Activated CD4-positive, alpha-beta T cell treated with anti-CD3 and anti-CD28 coated beads, Interleukin-2, amount 10 ng/mL, durations not matched to agents 24 days and 14 days (primary cell): Measurements from ENCODE around the gene ADAMTSL1. TPM values are rescaled to one million over a fixed set of nuclear protein-coding genes. Genes with fewer than 3 reads are reported as not detected.

Source experiments
- DNase-seq: peaks from one replicate; pipeline ENCODE4 v3.0.0; 2022
- H3K27ac Mint-ChIP-seq: one replicate; pipeline ENCODE4 v1.8.0; 2022; ENCODE audit warnings: mild to moderate bottlenecking, mixed read lengths
- H3K27me3 Mint-ChIP-seq: one replicate; pipeline ENCODE4 v1.8.0; 2022; ENCODE audit warnings: mixed read lengths
- H3K36me3 Mint-ChIP-seq: one replicate; pipeline ENCODE4 v1.8.0; 2022; ENCODE audit warnings: low read depth, mild to moderate bottlenecking, mixed read lengths
- H3K4me1 Mint-ChIP-seq: one replicate; pipeline ENCODE4 v1.8.0; 2021; ENCODE audit warnings: mixed read lengths
- H3K4me3 Mint-ChIP-seq: one replicate; pipeline ENCODE4 v1.8.0; 2022; ENCODE audit warnings: mild to moderate bottlenecking, moderate library complexity, mixed read lengths
- H3K9me3 Mint-ChIP-seq: one replicate; pipeline ENCODE4 v1.8.0; 2021; ENCODE audit warnings: mixed read lengths
- intact Hi-C: fragments of 100-400 bp; cut with micrococcal nuclease; formaldehyde crosslinking; loops from one replicate; pipeline ENCODE4 v1.15.1; 2023
- total RNA-seq: library from RNA; stranded (reverse); gene quantifications from 2 replicates; pipeline ENCODE4 v1.2.3, GENCODE V29; 2022

Gene ADAMTSL1
- total RNA-seq, 1 donor from 2014 or later, result not detected

DNA sequence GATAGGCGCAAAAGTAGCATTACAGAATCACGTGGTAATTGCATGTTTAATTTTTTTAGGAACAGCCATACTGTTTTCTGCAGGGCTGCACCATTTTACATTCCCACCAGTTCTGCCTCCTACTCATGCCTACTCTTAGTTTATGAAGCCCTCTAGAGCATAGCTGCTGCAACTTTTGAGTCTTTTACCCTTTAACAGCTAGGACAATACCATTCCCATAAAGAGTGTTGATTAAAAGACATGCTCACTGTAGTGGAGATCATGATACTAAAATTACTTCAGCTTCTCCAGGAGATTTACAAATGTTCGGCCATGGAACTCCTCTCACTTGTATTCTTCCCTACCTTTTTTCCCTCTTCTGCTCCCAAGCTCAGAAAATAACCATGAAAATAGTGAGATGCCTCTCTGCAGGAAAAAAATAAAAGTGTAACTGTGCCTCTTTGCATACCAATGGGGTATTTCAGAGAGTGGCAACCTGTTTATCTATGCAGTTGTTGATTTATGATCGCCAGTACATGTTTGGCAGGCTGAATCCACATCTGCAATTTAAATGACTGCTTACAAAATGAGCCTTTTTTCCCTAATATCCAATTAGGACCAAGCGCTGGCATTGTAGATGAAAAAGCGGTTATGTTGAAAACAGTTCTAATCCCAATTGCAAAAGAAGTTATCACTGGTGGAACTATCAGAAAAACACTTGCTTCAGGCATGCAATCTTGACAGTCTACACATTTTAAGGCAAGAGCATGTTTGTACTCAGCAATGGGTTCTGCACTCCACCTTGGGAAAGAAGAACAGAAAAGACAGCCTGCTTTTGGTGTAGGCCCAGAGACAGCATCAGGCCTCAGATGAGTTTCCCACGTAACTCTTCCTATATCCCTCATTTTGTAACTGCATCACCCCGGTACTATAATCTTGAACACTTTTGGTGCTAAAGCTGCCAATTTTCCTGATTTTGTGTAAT lies 131.1 kb downstream of the ADAMTSL1 start:
- Mint-ChIP-seq H3K27me3 (no peaks in the 10 kb centered on the region), H3K4me1 (no peaks in the 10 kb centered on the region), H3K4me3 (no peak overlapping the region), H3K9me3 (no peaks in the 10 kb centered on the region), H3K27ac (no peak overlapping the region), H3K36me3 (no peaks in the 10 kb centered on the region)
- DNase-seq, result no peak
- intact Hi-C loops, result no loop called here

DNA sequence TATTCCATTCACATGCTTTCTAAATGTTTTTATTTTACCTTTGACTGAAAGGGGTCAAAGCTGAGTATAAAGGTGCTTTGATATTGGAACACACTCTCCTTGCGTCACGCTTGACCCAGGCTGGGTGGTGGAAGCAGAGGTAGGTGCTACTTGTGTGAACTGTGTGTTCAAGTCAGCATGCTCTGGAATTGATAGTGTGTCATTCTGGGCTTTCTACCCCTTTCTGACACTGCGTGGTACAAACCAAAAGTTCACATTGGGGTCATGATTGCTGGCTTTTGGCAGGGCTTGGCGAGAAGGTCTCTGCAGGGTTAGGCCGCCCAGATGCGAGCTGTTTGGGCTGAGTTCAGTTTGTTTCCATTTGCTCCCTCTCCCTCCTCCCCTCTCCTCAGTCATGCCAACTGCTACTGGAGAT lies 131.8 kb downstream of the ADAMTSL1 start:
- DNase-seq, result no peak
- H3K27ac Mint-ChIP-seq, result no peak overlapping the region
- no peaks in the 10 kb centered on the region for H3K27me3 Mint-ChIP-seq
- no peaks in the 10 kb centered on the region for H3K4me1 Mint-ChIP-seq
- H3K9me3 Mint-ChIP-seq, result no peaks in the 10 kb centered on the region
- no peaks in the 10 kb centered on the region for H3K36me3 Mint-ChIP-seq
- intact Hi-C loops, result no loop called here
- no peak overlapping the region for H3K4me3 Mint-ChIP-seq

DNA sequence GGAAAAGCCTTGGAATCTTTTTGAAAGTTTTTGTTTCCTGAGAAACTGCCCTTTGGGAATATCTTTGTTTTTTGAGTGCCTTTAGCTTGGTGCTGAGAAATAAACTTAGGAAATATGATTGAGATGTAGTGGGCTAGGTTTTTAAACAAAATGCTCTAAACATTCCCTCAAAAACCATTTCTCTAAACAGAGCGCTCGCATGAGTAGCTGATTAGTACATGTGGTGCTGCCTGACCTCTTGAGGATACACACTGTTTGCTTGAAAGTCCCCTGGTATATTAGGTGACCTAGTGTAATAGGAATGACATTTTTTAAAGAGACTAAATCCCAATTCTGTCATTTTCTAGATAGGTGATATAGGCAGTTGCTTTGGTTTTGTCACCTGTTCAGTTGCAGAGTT lies 132.3 kb downstream of the ADAMTSL1 start:
- no peak overlapping the region for H3K27ac Mint-ChIP-seq
- H3K4me1 Mint-ChIP-seq, result no peaks in the 10 kb centered on the region
- intact Hi-C loops, result no loop called here
- H3K4me3 Mint-ChIP-seq, result no peak overlapping the region
- no peaks in the 10 kb centered on the region for H3K36me3 Mint-ChIP-seq
- H3K9me3 Mint-ChIP-seq, result no peaks in the 10 kb centered on the region
- no peak for DNase-seq
- H3K27me3 Mint-ChIP-seq, result no peaks in the 10 kb centered on the region

DNA sequence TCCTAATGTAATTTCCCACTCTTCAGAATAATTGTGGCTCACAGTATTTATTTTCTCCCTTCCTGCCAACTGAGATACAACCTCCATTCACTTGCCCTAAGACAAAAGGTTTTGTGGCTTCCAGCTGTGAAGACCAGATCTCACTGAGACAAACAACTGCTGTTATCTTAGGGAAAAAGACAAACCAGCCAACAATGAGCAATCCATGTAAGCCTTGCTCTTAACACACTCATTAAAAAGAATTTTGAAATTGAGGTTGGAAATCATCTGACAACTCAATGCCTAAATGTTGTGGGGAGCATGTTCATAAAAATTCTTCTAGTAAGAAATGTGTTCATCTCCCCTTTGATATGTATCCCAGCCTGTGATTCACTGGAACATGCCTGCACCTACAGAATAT lies 132.9 kb downstream of the ADAMTSL1 start:
- H3K4me3 Mint-ChIP-seq, result no peak overlapping the region
- no peaks in the 10 kb centered on the region for H3K4me1 Mint-ChIP-seq
- intact Hi-C loops, result no loop called here
- no peaks in the 10 kb centered on the region for H3K36me3 Mint-ChIP-seq
- H3K9me3 Mint-ChIP-seq, result no peaks in the 10 kb centered on the region
- no peak for DNase-seq
- no peak overlapping the region for H3K27ac Mint-ChIP-seq
- H3K27me3 Mint-ChIP-seq, result no peaks in the 10 kb centered on the region

DNA sequence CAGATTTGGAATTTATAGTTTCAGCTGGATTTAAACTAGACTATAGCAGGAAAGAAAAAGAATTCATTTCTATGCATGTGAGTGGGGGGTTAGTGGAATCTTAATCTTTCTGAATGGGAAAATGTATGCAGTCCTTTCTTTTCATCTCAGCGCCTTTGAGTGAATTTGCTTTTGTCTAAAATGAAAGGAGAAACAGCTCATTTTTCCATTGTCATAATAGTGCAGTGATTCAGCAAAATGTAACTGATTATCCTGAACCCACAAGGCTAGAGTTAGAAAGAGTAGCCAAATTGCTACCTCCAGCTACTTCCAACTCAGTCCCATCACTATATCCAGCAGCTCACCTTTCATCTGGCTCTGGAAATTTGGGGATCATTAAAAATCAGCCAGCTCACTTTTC lies 134.4 kb downstream of the ADAMTSL1 start:
- H3K27me3 Mint-ChIP-seq, result no peaks in the 10 kb centered on the region
- H3K4me3 Mint-ChIP-seq, result no peak overlapping the region
- intact Hi-C loops, result no loop called here
- no peak for DNase-seq
- no peaks in the 10 kb centered on the region for H3K36me3 Mint-ChIP-seq
- H3K9me3 Mint-ChIP-seq, result no peaks in the 10 kb centered on the region
- H3K27ac Mint-ChIP-seq, result no peak overlapping the region
- H3K4me1 Mint-ChIP-seq, result no peaks in the 10 kb centered on the region

DNA sequence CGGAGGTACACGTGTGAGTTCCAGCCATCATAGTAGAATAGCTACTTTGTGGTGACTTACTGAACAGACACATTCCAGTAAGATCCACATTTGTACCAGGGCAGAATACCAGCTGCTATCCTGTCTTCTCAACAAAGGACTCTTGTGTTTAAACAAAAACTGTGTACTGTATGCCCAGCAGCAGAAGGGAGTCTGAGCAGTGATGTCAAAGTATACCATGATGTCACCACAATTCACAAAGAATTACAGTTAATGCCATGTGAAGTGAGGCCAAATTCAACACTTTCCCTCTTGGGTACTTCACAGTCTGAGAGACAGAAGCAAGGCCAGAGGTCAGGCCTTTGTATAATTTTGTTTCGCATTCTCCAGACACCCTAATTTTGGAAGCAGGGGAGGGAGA lies 137.0 kb downstream of the ADAMTSL1 start:
- H3K27ac Mint-ChIP-seq, result no peak overlapping the region
- no peak for DNase-seq
- H3K27me3 Mint-ChIP-seq, result no peaks in the 10 kb centered on the region
- intact Hi-C loops, result no loop called here
- no peaks in the 10 kb centered on the region for H3K36me3 Mint-ChIP-seq
- H3K9me3 Mint-ChIP-seq, result no peaks in the 10 kb centered on the region
- H3K4me3 Mint-ChIP-seq, result no peak overlapping the region
- no peaks in the 10 kb centered on the region for H3K4me1 Mint-ChIP-seq

DNA sequence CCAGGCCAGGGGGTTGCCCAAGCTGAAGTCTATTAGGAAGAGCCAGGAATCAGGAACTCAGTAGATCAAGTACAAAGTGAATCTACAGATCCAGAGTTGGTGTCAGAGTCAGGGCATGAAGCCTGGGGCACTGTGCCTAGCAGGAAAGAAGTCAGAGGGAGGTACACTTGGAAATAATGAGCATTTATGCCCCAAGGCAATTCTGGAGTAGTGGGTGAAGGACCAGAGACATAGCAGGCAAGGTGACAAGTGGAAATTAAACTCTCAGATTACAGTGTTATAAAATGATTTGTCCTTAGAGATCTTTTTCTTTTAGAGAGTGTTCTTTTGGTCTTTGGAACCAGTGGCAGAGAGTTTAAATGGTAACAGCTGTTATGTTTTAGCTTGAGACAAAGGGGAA lies 138.0 kb downstream of the ADAMTSL1 start:
- no peaks in the 10 kb centered on the region for H3K9me3 Mint-ChIP-seq
- intact Hi-C loops, result no loop called here
- no peak overlapping the region for H3K27ac Mint-ChIP-seq
- H3K4me1 Mint-ChIP-seq, result no peaks in the 10 kb centered on the region
- H3K36me3 Mint-ChIP-seq, result no peaks in the 10 kb centered on the region
- no peaks in the 10 kb centered on the region for H3K27me3 Mint-ChIP-seq
- no peak for DNase-seq
- no peak overlapping the region for H3K4me3 Mint-ChIP-seq

DNA sequence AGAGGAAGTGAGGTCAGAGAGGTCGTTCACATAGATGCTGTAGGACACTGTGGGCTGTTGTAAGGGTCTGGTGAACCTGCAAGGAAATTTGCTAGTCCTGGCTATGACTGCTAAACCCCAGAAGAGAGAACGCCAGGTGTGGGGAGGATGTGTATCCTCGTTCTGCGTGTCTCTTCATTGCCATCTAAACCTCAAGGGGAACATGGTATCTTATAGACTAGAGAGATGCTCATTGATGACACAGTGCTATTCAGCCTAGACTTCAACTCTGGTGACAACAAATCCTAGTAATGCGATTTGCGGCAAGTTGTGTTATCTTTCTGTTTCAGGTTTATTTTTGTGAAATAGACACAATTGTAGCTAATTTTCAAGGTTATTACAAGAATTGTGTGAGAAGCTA lies 140.2 kb downstream of the ADAMTSL1 start:
- Mint-ChIP-seq H3K36me3 (no peaks in the 10 kb centered on the region), H3K4me3 (no peak overlapping the region), H3K27me3 (no peaks in the 10 kb centered on the region), H3K4me1 (no peaks in the 10 kb centered on the region), H3K27ac (no peak overlapping the region), H3K9me3 (no peaks in the 10 kb centered on the region)
- no peak for DNase-seq
- intact Hi-C loops, result no loop called here

DNA sequence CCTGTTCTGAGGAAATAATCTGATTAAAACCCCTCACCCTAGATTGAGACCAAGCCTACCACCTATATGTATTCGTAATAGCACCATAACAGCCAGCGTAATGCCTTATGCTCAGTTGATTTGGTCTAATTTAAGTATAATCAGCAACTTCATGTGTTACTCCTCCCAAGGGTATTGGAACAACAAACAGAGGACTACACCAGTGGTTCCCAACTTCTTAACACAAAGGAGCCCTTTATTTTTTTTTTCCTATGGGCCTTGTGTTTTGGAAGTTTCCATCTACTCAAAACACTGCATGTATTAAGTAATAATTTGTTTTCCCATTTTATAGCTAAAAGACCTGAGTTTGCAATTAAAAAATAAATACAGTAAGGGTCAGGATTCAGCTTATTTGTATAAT lies 140.7 kb downstream of the ADAMTSL1 start:
- no peaks in the 10 kb centered on the region for H3K36me3 Mint-ChIP-seq
- DNase-seq, result no peak
- intact Hi-C loops, result no loop called here
- H3K4me1 Mint-ChIP-seq, result no peaks in the 10 kb centered on the region
- H3K27ac Mint-ChIP-seq, result no peak overlapping the region
- H3K27me3 Mint-ChIP-seq, result no peaks in the 10 kb centered on the region
- H3K4me3 Mint-ChIP-seq, result no peak overlapping the region
- no peaks in the 10 kb centered on the region for H3K9me3 Mint-ChIP-seq

DNA sequence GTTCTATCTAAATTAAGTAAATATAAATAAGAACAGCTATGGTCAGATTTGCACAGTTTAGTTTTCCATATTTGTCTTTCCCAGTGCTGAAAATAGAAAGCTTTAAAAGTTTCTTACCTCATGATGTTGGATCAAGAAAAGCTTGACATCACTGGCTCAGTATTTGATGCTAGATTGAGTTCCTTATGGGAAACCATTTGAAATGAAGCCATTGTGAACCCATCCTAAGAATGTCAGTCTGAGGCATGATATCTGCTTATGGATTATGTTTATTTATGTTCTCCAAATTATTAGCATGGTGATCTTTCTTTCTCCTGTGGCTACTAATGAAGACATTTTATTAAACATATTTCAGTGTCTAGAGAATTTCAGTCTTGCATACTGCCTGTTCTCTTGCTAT lies 143.0 kb downstream of the ADAMTSL1 start:
- Mint-ChIP-seq H3K4me3 (no peak overlapping the region), H3K9me3 (no peaks in the 10 kb centered on the region), H3K36me3 (no peaks in the 10 kb centered on the region), H3K27ac (no peak overlapping the region), H3K27me3 (no peaks in the 10 kb centered on the region), H3K4me1 (no peaks in the 10 kb centered on the region)
- no peak for DNase-seq
- intact Hi-C loops, result no loop called here

DNA sequence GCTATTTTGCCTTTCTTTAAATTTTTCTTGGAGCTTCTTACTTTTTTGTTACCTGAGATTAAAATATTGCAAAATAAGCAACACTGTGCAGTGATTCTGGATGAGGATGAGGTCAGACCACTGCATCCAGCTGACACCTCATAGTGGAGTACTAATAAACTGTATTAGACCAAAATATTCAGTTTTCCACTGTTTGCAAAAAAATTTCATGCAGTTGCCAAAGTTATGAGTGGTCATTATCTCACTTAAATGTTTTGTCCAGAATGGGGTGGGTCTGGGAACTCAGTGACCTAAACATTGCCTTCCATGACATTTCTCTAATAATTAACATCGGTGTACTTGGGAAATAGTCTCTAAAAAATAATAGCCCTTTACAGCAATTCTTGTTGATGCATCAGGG lies 143.8 kb downstream of the ADAMTSL1 start:
- H3K9me3 Mint-ChIP-seq, result no peaks in the 10 kb centered on the region
- no peak for DNase-seq
- H3K4me1 Mint-ChIP-seq, result no peaks in the 10 kb centered on the region
- H3K27ac Mint-ChIP-seq, result no peak overlapping the region
- H3K36me3 Mint-ChIP-seq, result no peaks in the 10 kb centered on the region
- no peak overlapping the region for H3K4me3 Mint-ChIP-seq
- no peaks in the 10 kb centered on the region for H3K27me3 Mint-ChIP-seq
- intact Hi-C loops, result no loop called here

DNA sequence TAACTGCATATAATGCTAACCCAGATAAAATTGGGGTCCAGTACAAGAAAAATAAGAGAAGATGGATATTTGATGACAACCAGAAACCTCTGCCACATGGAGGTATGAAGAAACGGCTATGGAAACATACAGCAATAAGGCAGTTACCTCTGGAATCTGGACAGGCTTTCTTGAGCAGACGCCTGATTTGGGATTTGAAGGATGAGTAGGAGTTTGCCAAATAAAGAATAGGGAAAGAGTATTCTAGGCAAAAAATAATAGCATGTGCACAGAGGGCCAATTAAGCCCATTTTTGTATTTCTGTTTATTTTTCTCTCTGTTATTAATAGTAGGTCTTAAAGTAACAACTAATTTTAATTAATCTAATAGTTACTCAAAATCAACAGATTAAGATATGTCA lies 144.9 kb downstream of the ADAMTSL1 start:
- Mint-ChIP-seq H3K36me3 (no peaks in the 10 kb centered on the region), H3K27me3 (no peaks in the 10 kb centered on the region), H3K9me3 (no peaks in the 10 kb centered on the region), H3K4me1 (no peaks in the 10 kb centered on the region), H3K4me3 (no peak overlapping the region), H3K27ac (no peak overlapping the region)
- DNase-seq, result no peak
- intact Hi-C loops, result no loop called here

DNA sequence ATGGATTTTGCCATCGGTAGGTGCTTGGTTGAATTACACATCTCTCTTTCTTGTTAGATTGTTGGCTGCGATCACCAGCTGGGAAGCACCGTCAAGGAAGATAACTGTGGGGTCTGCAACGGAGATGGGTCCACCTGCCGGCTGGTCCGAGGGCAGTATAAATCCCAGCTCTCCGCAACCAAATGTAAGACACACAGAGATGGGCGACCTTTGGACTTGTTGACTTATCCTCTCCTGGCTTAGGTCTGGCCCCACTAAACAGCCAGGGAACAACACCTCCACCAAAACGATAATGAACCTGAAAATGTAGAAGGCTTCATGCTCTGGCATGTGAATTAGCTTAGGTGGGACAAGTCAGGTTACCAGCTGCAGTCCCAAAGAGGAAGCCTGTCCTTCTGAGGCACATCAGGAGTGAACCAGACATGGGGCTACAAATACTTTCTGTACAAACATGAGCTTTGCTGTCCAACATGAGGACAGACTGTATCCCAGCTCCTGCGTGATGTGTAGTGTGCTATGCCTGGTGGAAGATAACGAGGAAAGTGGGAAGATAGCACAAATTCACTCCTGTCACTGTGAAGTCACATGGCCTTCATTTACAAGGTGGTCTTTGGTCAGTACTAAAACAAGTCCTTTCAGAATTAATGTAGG lies 148.4 kb downstream of the ADAMTSL1 start:
- H3K4me3 Mint-ChIP-seq, result no peak overlapping the region
- no peak for DNase-seq
- intact Hi-C loops, result no loop called here
- no peaks in the 10 kb centered on the region for H3K27me3 Mint-ChIP-seq
- H3K9me3 Mint-ChIP-seq, result no peaks in the 10 kb centered on the region
- no peaks in the 10 kb centered on the region for H3K4me1 Mint-ChIP-seq
- H3K27ac Mint-ChIP-seq, result no peak overlapping the region
- H3K36me3 Mint-ChIP-seq, result no peaks in the 10 kb centered on the region

DNA sequence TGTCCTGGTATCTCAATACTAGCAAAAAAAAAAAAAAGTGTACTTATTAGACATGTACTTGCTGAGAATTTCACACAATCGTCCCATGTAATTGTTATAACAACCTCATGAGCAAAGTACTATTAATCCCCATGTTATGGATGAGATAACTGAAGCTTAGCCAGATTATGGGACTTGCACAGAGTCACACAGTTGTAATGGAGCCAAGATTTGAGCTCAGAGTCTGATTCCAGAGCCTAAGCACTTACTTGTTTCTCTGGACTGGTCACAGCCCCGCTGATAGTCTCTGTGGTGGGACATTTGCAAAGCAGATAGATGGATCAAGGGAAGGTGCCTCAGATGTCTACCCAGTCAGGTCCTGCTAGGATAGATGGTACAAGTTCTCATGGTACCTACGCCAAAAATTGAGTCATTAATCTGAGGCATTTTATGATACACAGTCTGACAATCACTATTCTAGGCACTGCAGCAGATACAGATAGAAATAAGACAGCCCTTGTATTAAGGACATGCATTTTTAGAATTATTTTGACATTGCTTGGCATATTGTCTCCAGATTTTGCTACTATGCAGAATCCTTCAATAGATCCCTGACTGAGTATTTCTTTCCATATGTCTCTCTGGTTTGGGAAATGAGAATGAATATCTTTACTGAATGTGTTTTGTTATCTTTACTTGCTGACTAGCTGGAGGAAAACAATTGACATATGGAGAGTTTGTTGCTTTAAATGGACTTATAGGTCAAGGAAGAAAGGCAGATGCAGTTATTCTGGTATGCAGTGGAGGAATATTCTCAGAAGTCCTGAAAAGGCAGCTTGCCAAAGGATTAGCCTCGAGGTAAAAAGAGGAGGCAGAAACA lies 149.5 kb downstream of the ADAMTSL1 start:
- intact Hi-C loops, result no loop called here
- Mint-ChIP-seq H3K27me3 (no peaks in the 10 kb centered on the region), H3K36me3 (no peaks in the 10 kb centered on the region), H3K9me3 (no peaks in the 10 kb centered on the region), H3K4me1 (no peaks in the 10 kb centered on the region), H3K4me3 (no peak overlapping the region), H3K27ac (no peak overlapping the region)
- DNase-seq, result no peak
